GM21529 (cell line): ENCODE measurements around the gene IGF1.

Source experiments
- ATAC-seq: cut with Tn5 transposase; IDR thresholded peaks from one replicate; pipeline ENCODE4 v1.9.1; 2021; ENCODE audit not compliant: unreplicated experiment

IGF1 gene

GRCh38 chr12:102429211-102430154 lies 50.9 kb downstream of the IGF1 start:
- no peak for ATAC-seq

DNA sequence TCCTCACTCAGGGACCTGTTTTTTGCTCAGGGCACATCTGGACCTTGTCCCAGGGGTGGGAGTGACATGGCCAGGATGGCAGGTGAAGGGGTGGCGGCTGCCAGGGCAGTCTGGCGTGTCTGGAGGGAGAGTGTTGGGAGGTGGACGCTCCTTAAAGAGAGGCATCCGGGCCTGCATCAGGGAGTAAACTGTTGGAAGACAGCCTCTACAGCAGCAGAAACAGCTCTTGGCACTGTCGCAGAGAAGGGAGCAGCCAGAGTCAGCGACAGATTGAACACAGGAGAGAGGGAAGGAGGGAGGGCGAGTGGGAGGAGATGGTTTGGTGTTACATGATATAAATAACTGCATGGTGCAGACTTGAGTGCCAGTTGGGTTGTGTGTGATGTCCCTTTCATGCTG lies 52.8 kb downstream of the IGF1 start:
- ATAC-seq: no peak

DNA sequence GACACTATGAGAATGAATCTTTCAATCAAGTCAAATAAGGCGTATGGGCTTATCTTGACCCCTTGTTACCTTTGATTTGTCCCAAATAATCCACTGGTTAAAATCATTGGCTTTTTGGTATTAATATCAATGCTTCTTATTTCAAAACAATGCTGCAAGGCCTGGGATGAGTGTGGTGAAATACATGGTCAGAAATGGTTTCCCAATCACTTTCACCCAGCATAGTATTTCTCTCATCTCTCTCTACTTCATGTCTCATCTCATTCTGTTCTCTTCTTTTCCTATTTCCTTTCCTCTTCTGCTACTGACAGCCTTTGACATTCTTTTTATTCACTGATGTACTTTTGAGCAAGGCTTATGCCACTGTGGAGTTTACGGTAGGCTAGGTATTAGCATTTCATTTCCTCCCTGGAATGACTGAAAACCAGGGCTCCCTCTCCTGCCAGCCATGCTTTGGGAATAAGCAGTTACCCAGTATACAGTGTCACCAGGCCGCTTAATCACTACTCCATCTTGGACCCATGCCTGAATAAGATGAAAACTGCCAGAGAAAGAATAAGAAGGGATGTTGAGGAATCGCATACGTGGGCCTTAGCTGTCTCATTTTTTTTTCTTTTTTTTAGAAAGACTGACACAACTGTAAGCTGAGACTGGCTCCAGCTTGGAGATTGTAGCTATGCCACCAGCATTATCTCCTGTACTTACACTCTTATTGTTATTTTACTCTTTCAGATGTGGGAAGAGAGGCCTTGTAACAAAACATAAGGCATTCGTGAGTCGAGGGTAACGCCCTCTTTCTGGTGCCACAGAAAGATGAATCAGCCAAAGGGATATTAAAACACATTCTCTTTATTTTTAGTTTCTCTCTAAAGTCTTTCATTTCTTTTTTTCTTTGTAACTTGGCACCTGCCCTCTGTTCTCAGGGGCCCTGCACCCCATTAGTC lies 53.5 kb downstream of the IGF1 start:
- no peak for ATAC-seq

- ATAC-seq: no peak
Observed at GRCh38 chr12:102425109-102426039, 55.0 kb downstream of the IGF1 start.

GRCh38 chr12:102423462-102423861 lies 56.9 kb downstream of the IGF1 start:
- ATAC-seq: no peak

DNA sequence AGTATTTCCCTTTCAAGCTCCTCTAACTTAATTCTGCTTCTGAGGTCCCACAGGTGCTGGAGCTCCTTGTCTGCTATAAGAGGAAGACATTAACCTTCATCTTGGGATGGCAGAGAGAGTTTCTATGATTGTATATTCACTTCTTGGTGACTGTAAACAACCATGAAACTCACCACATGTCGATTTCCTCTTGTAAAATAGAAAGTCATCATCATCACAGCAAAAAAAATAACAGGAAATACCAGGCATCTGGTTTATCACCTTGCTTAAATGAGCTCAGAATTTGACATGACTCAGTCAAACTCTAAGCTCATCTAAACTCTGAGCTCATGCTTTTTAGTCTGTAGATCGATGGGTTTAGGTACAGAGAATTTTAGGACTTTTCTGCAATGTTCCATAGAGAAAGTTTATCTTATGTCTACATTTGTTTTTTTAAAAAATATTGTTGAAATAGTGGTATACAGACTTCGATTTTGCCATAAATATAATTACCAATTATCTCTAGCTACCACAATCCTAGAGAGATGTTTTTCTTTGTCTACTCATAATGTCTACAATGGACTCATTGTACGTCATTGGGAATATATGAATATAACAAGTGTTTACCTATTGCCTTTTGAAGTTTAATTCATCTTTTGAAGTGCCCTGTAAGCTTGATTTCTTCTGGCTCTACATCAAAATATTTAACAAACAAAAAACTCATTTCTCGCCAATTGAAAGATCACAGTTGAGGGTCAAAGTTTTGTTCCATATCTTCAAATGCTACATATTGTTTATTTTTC lies 58.4 kb downstream of the IGF1 start:
- ATAC-seq: no peak

DNA sequence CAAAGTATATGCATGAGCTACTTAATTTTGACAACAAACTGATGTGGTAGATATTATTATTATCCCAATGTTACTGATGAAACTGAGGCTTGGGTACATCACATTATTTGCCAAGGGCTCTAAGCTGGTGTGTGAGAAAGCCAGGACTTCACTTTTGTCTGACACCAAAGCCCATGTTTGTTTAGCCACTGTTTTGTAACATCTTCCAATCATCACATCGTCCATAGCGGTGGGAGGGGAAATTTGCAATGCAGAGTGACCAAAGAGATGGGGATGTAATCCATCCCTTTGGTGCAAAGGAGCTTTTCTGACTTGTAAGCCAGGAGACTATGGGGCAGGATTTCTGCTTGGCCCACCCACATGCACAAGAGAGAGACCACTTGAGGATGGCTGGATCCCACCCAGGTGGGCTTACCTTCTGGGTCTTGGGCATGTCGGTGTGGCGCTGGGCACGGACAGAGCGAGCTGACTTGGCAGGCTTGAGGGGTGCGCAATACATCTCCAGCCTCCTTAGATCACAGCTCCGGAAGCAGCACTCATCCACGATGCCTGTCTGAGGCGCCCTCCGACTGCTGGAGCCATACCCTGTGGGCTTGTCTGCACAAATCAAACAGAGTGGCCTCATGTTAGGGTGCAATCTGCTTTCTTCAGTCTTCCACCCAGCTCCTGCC lies 61.1 kb downstream of the IGF1 start:
- ATAC-seq: no peak

GRCh38 chr12:102417055-102417454 lies 63.3 kb downstream of the IGF1 start:
- ATAC-seq: no peak

DNA sequence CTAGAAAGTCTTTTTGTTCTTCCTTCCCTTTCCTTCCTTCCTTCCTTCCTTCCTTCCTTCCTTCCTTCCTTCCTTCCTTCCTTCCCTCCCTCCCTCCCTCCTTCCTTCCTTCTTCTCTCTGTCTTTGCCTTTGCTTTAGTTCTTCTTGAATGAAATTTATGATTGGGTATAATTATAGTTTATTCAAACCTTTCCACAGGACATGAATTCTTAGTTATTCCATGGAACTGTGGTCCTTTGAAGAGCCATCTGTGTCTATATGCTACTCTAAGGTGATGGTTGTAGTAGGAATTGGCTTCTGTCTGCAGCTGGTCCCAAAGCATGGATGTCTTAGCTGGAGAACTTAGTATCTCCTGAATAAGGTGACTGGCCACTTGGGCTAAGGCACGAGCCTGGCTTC lies 64.8 kb downstream of the IGF1 start:
- no peak for ATAC-seq

DNA sequence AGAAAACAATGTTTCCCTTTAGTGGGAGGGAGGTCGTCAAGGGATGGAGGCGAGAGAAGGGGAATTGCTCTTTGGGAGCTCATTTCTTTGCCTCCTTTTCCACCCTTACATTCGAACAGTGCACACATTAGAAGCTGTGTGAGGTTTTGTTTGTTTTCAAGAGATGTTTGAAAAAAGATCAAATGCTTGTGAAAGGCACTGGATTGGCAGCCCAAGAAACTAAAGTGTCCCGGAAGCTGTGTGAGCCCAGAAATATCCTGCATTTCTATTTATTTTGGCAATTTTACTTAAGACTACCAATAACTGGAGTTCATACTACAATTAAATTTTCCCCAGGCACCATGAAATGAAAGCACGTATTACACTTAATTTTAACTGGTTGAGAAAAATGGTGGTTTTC lies 67.0 kb downstream of the IGF1 start:
- no peak for ATAC-seq

DNA sequence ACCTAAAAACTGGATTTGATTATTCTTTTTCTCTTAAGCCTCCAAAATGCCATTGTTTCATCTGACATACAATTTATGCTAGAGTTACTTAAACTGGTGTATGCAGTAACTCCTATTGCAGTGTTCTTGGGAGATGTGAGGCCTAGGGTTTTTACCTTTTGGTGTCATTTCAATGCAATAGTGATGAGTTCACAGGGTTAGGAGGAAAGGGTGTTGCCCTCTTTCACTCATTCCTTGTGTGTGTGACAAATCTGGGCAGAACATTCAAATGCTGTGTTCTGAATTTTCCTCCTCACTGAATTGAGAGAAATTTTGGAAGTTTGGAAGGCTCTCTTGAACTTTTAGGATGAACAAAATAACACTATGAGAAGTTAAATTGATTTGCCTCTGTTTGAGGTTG lies 69.9 kb downstream of the IGF1 start:
- ATAC-seq: no peak

DNA sequence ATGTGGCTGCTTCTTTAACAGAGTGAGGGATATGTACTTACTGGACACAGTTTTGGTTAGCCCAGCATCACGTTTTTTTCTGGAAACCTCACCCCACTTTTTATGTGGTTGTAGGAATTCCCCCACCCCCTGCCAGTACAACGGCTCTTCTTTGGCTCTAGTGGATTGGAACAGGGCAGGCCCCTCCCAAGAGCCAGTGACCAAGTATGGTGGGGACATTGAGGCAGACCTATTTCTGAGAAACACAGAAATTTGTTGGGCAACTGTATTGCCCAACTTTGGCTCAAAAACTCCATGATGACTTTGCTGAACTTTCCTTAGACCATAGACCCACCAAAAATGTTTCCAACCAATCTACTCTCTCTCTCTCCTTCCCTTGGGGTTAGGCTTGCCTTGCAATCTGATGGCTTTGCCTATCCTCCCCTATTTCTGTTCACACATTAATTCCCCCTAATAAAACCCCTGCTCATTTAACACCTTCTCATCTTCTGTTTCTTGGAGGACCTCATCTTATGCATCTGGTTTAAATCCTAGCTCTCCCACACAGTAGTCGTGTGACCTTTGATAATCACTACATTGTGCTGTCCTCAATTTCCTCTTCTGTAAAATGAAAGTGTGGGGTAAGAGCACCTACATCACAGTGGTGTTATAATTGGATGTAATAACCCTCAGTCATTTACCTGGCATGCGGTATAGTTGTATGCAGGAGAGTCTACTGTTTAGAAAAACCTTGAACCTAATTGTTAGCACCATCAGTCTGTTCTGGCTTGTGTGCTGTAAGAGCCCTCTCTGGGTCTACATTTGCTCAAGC lies 71.7 kb downstream of the IGF1 start:
- ATAC-seq: no peak

- no peak for ATAC-seq
Observed at GRCh38 chr12:102407776-102408486, 72.4 kb downstream of the IGF1 start.

DNA sequence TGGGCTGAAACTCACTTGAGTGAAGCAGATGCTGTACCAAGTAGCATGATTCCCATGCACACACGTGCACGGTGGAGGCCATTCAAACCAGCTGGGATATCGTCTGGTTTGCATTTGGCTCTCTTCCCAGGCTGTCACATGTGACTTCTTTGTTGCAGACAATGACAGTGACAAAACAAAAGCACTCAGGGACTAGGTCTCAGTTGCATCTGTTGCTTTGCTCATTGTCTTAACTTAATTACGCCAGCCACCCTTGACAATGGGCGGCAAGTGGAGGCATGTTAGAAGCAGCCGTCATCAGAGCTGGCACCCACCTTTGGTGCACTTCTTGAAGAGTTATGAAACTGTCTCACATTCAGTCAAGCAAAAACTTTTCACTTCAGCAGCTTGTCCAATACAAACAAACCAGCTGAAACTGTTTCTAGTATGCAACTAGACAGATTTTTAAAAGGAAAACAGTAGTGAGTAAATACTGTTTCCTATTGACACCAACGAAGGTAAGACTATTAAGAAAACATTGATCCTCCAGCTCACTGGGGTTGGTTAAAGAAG lies 74.3 kb downstream of the IGF1 start:
- peak; percentile 54 for ATAC-seq

- ATAC-seq: no peak
Observed at GRCh38 chr12:102401087-102401486, 79.3 kb downstream of the IGF1 start.

DNA sequence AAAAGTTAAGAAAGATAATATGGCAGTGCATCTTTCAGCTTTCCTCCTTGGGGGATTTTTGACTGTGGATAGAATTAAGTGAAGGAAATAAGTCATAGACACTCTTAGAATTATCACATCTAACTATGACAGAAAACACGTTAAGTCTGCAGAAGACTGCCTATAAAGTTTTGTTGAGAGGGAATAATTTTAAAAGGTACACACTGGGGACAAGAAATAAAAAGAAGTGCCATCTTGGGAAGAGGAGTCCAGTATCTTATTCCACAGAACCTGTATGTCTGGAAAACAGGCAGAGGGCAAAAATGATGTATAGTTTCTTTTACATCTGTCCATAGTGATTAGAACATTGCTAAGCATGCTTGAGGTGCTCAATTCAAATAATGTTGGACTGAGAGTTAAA lies 80.7 kb downstream of the IGF1 start:
- ATAC-seq: no peak

- no peak for ATAC-seq
Observed at GRCh38 chr12:102396276-102396675, 84.1 kb downstream of the IGF1 start.

DNA sequence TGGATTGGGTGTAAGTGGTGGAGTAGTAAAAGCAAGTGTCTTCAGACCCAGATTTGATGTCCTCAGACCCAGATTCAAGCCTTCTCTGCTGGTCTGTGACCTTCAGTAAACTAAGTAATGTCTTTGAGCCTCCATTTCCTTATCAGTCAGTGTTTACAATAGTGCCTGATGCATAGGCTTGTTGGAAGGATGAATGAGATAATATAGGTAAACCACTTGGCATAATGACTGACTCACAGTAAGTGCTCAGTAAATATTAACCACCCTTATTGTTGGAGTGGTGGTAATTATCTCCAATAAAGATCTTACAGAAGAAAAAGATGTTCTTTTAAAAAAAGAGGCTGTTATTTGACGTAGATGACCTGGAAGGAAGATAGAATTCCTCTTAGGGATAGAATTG lies 86.2 kb downstream of the IGF1 start:
- ATAC-seq: no peak
